ENCODE data around the gene TNS1.
"Not testable (repeated sequence)": the region's sequence is repeated elsewhere in the genome, so short reads cannot be mapped to it uniquely, and the experiment has no call there.

TNS1 gene

GRCh38 chr2:218002845-218003180 is at the start of gene TNS1:
Gene TNS1, minus strand, starts transcription at chr2:218002995. Its CDS starts 123 bp downstream, at chr2:218002872.
- DNase-seq (ENCODE audit: low read depth), result peak; percentile 57

GRCh38 chr2:218051903-218052302 is 49.1 kb upstream of the TNS1 start:
- no peak for DNase-seq (ENCODE audit: low read depth)

GRCh38 chr2:218047536-218048225 is 44.9 kb upstream of the TNS1 start:
- no peak for DNase-seq (ENCODE audit: low read depth)

- no peak for DNase-seq (ENCODE audit: low read depth)
Measured at GRCh38 chr2:218046238-218046637, 43.4 kb upstream of the TNS1 start.

- not testable (repeated sequence) for DNase-seq (ENCODE audit: low read depth)
Measured at GRCh38 chr2:218044599-218044998, 41.8 kb upstream of the TNS1 start.

- DNase-seq (ENCODE audit: low read depth), result no peak
Measured at GRCh38 chr2:218043701-218044109, 40.9 kb upstream of the TNS1 start.

GRCh38 chr2:218043100-218043499 is 40.3 kb upstream of the TNS1 start:
- no peak for DNase-seq (ENCODE audit: low read depth)

- DNase-seq (ENCODE audit: low read depth), result no peak
Measured at GRCh38 chr2:218041302-218042168, 38.7 kb upstream of the TNS1 start.

- DNase-seq (ENCODE audit: low read depth), result no peak
Measured at GRCh38 chr2:218040883-218041282, 38.1 kb upstream of the TNS1 start.

GRCh38 chr2:218039171-218039570 is 36.4 kb upstream of the TNS1 start:
- no peak for DNase-seq (ENCODE audit: low read depth)

GRCh38 chr2:218036371-218036770 is 33.6 kb upstream of the TNS1 start:
- no peak for DNase-seq (ENCODE audit: low read depth)

- no peak for DNase-seq (ENCODE audit: low read depth)
Measured at GRCh38 chr2:218035463-218036100, 32.8 kb upstream of the TNS1 start.

- peak; percentile 52 for DNase-seq (ENCODE audit: low read depth)
Measured at GRCh38 chr2:218034497-218035213, 31.9 kb upstream of the TNS1 start.

- DNase-seq (ENCODE audit: low read depth), result no peak
Measured at GRCh38 chr2:218033590-218034496, 31.0 kb upstream of the TNS1 start.

- DNase-seq (ENCODE audit: low read depth), result no peak
Measured at GRCh38 chr2:218033208-218033589, 30.4 kb upstream of the TNS1 start.

- no peak for DNase-seq (ENCODE audit: low read depth)
Measured at GRCh38 chr2:218032336-218033171, 29.8 kb upstream of the TNS1 start.

GRCh38 chr2:218031771-218032257 is 29.0 kb upstream of the TNS1 start:
- no peak for DNase-seq (ENCODE audit: low read depth)

- no peak for DNase-seq (ENCODE audit: low read depth)
Measured at GRCh38 chr2:218031261-218031660, 28.5 kb upstream of the TNS1 start.

GRCh38 chr2:218030409-218031195 is 27.8 kb upstream of the TNS1 start:
- DNase-seq (ENCODE audit: low read depth), result no peak

All from fibroblast of gingiva (primary cell).